HG03025 (cell line): Measurements from ENCODE around the gene EIF4G3.
"Not testable (repeated sequence)": the region's sequence is repeated elsewhere in the genome, so short reads cannot be mapped to it uniquely, and the experiment has no call there.

Source experiments
- ATAC-seq: cut with Tn5 transposase; IDR thresholded peaks from one replicate; pipeline ENCODE4 v1.9.1; 2021; ENCODE audit warnings: mild to moderate bottlenecking, moderate library complexity; ENCODE audit not compliant: unreplicated experiment, low FRiP score

The EIF4G3 gene

DNA sequence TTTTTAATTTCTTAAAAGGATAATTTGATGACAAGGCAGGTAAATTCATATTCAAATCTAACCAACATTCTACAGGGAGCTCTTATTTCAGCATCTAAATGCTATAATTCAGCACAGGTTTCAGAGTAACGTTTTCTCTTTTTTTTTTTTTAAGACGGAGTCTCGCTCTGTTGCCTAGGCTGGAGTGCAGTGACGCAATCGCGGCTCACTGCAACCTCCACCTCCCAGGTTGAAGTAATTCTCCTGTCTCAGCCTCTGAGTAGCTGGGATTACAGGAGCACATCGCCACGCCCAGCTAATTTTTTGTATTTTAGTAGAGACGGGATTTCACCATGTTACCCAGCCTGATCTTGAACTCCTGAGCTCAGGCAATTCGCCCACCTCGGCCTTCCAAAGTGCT is 66.5 kb downstream of the EIF4G3 start:
- ATAC-seq = no peak

DNA sequence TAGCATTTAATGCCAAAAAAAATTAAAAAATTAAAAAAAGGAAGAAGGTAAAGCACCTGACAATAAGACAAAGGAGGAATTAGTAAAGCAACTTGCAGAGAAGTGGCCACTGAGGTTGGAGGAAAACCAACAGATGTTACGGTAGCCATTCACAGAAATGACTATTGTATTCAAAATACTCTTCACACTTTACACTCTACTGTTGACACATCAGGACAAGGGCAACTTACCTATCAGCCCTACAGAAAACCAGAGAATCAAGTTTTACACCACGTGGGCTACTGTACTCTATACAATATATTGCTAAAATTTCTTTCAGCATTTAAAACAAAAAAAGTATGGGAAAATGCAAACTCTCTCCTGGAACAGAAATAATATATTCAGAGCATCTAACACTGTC is 70.0 kb downstream of the EIF4G3 start:
- no peak for ATAC-seq

DNA sequence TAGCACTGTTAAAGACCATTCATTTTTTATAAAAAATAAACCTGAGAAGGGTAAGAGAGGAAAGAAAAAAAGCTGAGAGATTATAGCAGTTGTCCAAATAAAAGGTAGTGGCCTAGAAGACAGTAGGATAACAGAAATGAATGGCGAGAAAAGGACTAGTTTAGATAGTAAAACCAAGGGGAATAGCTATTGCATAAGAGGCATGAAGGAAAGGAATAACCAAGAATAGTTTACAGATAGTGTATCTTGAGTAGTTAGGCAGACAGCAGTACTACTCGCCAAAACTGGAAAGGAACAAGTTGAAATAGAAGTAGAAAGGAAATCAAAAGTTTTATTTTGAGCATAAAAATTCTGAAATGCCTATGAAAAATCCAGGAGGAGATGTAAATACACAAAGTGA is 70.5 kb downstream of the EIF4G3 start:
- ATAC-seq = no peak

DNA sequence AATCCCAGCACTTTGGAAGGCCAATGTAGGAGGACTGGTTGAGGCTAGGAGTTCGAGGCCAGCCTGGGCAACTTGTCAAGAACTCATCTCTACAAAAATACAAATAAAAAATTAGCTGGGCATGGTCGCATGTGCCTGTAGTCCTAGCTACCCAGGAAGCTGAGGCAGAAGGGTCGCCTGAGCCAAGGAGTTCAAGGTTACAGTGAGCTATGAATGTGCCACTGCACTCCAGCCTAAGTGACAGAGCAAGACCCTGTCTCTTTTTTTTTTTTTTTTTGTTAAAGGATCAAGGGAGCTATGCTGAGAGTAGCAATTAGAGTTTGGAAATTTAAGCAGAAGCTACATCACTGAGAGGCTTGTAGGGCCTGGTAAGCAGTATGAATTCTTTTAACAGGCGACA is 70.9 kb downstream of the EIF4G3 start:
- ATAC-seq = no peak

- ATAC-seq = no peak
Measured at GRCh38 chr1:21104683-21105082, 72.0 kb downstream of the EIF4G3 start.

DNA sequence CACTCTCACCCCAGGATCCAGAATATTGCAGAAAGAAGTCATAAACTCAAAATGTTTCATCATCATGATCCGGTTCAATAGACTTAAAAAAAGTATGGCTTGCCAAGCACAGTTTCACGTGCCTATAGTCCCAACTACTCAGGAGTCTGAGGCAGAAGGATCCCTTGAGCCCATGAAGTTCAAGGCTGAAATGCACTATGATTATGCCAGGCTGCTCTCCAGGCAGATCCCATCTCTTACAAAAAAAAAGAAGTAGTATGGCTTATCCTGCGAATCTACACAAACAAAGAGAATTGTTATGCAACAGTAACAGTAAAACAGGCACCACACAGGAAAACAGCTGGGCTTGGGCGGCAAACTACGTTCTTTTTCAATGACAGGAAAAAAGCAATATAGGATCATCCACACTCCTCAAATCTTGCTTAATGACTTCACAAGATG is 76.2 kb downstream of the EIF4G3 start:
- no peak for ATAC-seq

DNA sequence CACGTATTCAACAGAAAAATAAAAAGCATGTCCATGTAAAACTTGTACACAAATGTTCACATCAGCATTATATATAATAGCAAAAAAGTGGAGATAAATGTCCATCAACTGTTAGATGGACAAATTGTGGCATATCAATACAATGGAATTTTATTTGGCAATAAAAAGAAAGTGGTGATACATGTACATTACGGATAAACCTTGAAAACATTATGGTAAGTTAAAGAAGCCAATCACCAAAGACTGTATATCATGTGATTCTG is 76.9 kb downstream of the EIF4G3 start:
- ATAC-seq = no peak

DNA sequence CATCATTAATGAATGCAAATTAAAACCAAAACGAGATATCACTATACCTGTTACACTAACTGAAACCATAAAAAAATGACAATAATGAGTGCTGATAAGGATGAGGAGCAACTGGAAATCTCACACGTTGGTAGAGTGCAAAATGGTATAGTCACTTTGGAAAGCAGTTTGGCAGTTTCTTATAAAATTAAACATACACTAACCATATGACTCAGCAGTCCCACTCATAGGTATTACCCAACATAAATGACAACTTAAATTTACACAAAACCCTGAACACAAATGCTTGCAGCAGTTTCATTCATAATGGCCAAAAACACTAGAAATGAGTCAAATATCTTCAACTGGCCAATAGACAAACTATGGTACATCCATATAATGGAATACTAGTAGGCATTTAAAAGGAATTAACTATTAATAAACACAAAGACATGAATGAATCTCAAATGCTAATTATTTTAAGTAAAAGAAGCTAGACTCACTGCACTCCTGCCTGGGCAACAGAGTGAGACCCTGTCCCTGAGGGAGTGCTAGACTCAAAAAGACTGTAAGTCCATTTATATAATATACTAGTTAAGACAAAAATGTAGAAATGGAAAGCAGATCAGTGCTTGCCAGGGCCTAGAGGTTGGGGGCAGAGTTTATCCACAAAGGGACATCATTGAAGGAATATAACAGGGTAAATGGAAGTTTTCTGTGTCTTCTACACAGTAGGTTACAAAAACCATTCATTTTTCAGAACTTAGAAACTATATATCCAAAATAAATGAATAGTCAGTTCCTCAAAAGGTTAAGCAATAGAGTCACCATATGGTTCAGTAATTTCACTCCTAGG is 77.4 kb downstream of the EIF4G3 start:
- ATAC-seq = no peak

DNA sequence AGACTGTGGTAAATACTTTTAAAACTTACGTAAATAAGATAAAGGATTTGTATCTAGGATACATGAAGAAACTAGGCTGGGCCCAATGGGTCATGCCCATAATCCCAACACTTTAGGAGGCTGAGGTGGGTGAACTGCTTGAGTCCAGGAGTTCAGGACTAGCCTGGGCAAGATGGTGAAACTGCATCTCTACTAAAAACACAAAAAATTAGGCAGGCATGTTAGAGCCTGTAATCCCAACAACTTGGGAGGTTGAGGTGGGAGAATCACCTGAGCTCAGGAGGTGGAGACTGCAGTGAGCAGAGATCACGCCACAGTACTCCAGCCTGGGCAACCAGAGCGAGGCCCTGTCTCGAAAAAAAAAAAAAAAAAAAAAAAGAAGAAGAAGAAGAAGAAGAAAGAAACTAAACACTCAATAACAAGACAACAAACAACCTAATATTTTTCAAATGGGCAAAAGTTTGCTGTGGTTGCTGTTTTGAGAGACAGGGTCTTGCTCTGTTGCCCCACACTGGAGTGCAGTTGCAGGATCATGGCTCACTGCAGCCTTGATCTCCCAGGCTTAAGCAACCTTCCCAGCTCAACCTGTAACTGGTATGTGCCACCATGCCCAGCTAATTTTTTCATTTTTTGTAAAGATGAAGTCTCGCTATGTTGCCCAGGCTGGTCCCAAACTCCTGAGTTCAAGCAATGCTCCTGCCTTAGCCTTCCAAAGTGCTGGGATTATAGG is 78.3 kb downstream of the EIF4G3 start:
- no peak for ATAC-seq

DNA sequence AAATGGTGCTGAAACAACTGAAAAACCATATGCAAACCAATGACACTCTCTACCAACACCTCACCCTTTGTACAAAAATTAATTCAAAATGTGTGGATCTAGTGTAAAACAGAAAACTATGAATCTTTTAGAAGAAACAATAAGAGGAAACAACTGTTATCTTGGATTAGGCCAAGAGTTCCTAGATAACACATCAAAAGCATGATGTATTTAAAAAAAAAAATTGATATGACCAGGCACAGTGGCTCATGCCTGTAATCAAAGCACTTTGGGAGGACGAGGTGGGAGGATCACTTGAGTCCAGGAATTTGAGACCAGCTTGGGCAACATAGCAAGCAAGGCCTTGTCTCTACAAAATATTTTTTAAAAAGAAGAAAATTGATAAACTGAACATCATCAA is 79.0 kb downstream of the EIF4G3 start:
- ATAC-seq = no peak

- ATAC-seq = no peak
Measured at GRCh38 chr1:21095976-21096375, 80.7 kb downstream of the EIF4G3 start.

GRCh38 chr1:21094282-21094681 is 82.4 kb downstream of the EIF4G3 start:
- not testable (repeated sequence) for ATAC-seq

DNA sequence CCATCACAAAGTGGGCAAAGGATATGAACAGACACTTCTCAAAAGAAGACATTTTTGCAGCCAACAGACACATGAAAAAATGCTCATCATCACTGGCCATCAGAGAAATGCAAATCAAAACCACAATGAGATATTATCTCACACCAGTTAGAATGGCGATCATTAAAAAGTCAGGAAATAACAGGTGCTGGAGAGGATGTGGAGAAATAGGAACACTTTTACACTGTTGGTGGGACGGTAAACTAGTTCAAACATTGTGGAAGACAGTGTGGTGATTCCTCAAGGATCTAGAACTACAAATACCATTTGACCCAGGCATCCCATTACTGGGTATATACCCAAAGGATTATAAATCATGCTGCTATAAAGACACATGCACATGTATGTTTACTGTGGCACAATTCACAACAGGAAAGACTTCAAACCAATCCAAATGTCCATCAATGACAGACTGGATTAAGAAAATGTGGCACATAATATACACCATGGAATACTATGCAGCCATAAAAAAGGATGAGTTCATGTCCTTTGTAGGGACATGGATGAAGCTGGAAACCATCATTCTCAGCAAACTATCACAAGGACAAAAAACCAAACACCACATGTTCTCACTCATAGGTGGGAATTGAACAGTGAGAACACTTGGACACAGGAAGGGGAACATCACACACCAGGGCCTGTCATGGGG is 83.3 kb downstream of the EIF4G3 start:
- ATAC-seq = not testable (repeated sequence)

GRCh38 chr1:21092545-21092944 is 84.2 kb downstream of the EIF4G3 start:
- ATAC-seq = not testable (repeated sequence)

- ATAC-seq = not testable (repeated sequence)
Measured at GRCh38 chr1:21091053-21091690, 85.5 kb downstream of the EIF4G3 start.

- no peak for ATAC-seq
Measured at GRCh38 chr1:21090463-21090862, 86.2 kb downstream of the EIF4G3 start.

GRCh38 chr1:21089731-21090130 is 87.0 kb downstream of the EIF4G3 start:
- ATAC-seq = no peak

DNA sequence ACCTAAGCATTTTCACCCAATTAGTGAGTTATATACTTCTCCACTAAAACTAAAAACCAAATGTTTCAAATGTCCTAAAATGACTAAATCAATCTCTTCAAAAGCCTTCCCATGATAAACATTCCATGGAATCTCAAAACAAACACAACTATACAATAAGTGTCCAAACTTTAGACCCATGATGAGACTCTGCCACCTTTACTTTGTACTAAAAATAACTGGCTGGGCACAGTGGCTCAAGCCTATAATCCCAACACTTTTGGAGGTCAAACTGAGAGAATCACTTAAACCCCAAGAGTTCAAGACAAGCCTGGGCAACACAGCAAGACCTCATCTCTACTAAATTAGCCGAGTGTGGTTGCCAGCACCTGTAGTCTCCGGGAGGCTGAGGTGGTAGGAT is 87.4 kb downstream of the EIF4G3 start:
- no peak for ATAC-seq

DNA sequence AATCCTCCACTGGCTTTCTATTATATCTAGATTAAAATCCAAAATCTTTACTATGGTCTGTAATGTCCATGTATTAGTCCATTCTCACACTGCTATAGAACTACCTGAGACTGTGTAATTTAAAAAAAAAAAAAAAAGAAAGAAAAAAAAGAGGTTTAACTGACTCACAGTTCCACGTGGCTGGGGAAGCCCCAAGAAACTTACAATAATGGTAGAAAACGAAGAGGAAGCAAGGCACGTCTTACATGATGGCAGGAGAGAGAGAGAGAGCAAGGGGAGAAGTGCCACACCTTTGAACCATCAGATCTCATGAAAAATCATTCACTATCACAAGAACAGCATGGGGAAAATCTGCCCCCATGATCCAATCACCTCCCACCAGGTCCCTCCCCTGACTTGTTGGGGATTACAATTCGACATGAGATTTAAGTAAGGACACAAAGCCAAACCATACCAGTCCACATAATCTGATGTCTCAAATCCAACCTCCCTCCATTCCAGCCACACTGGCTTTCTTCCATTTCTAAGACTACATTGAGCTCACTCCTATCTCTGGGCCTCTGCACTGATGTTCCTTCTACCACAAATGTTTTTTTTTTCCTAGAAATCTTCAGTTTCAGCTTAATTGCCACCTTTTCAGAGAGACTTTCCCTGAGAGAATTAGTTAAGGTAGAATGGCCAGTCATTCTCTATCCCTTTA is 92.4 kb downstream of the EIF4G3 start:
- no peak for ATAC-seq

DNA sequence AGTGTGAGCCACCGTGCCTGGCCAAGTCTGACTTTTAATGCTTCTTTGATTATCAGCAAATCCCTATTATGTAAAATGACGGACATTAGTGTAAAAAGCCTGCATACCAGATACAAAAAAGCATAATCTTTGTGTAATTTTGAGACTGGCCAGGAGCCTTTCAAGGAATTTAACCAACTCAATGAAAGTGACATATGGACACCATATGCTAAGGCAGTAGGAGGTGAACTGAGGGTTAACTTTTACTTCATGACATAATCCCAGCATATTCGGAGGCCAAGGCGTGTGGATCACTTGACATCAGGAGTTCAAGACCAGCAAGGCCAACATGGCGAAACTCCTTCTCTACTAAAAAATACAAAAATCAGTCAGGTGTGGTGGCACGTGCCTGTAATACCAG is 94.6 kb downstream of the EIF4G3 start:
- no peak for ATAC-seq
